MM.1S (cell line): Measurements from ENCODE around the gene ZDHHC7.

Experiments used
- CTCF ChIP-seq: fragments of 300-600 bp; sonication (generic); IDR thresholded peaks from 2 replicates; pipeline ENCODE4 v1.5.1; 2016; ENCODE audit warnings: antibody characterized with exemption, low read length, mixed read lengths
- EZH2 ChIP-seq: fragments of 300-600 bp; sonication (generic); optimal IDR thresholded peaks from 2 replicates; pipeline ENCODE3; 2017; ENCODE audit warnings: low read depth, mild to moderate bottlenecking, antibody characterized with exemption, low read length, mixed read lengths
- EZH2phosphoT487 ChIP-seq: fragments of 300-600 bp; sonication (generic); IDR thresholded peaks from 2 replicates; pipeline ENCODE4 v1.6.1; 2018; ENCODE audit warnings: antibody characterized with exemption, low read length

GRCh38 chr16:84928679-84929420 lies 82.5 kb downstream of the ZDHHC7 start:
- TF ChIP-seq EZH2phosphoT487 (no peak), CTCF (no peak), EZH2 (no peak)
